Mesendoderm (in vitro differentiated cells): ENCODE results near the gene SLC12A4. TPM values are rescaled to one million over a fixed set of nuclear protein-coding genes. Genes with fewer than 3 reads are reported as not detected.

Experiments used
- small RNA-seq: library from polyadenylated mRNA; stranded (forward); fragments of <200 nt; extraction: miRNeasy Mini kit (QIAGEN cat#:217004); gene quantifications from one replicate; pipeline ENCODE3, GENCODE V24; 2013; ENCODE audit not compliant: insufficient read depth

SLC12A4 gene

Small RNA genes within 50 kb of the gene (small RNA-seq; reads per million reads assigned to genes)
- gene RNU6-359P, result not detected
